Right lobe of liver (tissue), 6 donors: ENCODE results near the gene S100A10. TPM values are rescaled to one million over a fixed set of nuclear protein-coding genes. Genes with fewer than 3 reads are reported as not detected.

ENCODE experiments used
- ATAC-seq, 4 donors: fragments of 200-7000 bp; cut with Tn5 transposase; one replicate each; pipeline ENCODE4 v1.9.1; 2020; ENCODE audit warnings: mild to moderate bottlenecking in 4 of 4, moderate library complexity in 4 of 4
- DNase-seq, 3 donors: peaks; one replicate each; pipeline ENCODE4 v3.0.0-alpha.2; 2020
- H3K27ac ChIP-seq, 3 donors: fragments of 200-600 bp; one replicate each; pipeline ENCODE4 v1.8.0; 2022
- H3K27me3 ChIP-seq, 2 donors: fragments of 200-600 bp; one replicate each; pipeline ENCODE4 v1.8.0; 2022
- H3K36me3 ChIP-seq, 4 donors: fragments of 200-600 bp; sonication (generic) in 1 of 4; one replicate each; pipeline versions ENCODE4 v1.5.1 to v1.8.0; 2017 to 2022; ENCODE audit warnings: control low read depth in 1 of 4
- H3K4me1 ChIP-seq, 4 donors: fragments of 200-600 bp; sonication (generic) in 1 of 4; one replicate each; pipeline versions ENCODE4 v1.5.1 to v1.8.0; 2017 to 2022; ENCODE audit warnings: control low read depth in 1 of 4
- H3K4me3 ChIP-seq, 3 donors: fragments of 200-600 bp; one replicate each; pipeline ENCODE4 v1.8.0; 2022
- H3K9me3 ChIP-seq, 4 donors: fragments of 200-600 bp; sonication (generic) in 1 of 4; one replicate each; pipeline versions ENCODE4 v1.5.1 to v1.8.0; 2017 to 2022; ENCODE audit warnings: control low read depth in 1 of 4
- CTCF ChIP-seq, 4 donors: fragments of 200-600 bp in 3 of 4; fragments of 450-650 bp in 1 of 4; IDR thresholded peaks; one replicate each; pipeline versions ENCODE4 v1.5.1 to v1.8.0; 2016 to 2022; ENCODE audit warnings: antibody characterized with exemption in 4 of 4, mild to moderate bottlenecking in 2 of 4
- POLR2A ChIP-seq: fragments of 450-650 bp; IDR thresholded peaks from one replicate; pipeline ENCODE4 v1.6.1; 2017; ENCODE audit warnings: antibody characterized with exemption, mild to moderate bottlenecking
- WGBS: methylation state at CpG from one replicate; pipeline ENCODE4 v1.1.6; 2018; ENCODE audit warnings: low coverage, low lambda C conversion rate; ENCODE audit not compliant: insufficient coverage; ENCODE audit errors: missing lambda C conversion rate; 5-methylcytosine and 5-hydroxymethylcytosine counted together
- intact Hi-C, 2 donors: fragments of 100-400 bp; cut with DNase I; formaldehyde crosslinking; loops; one replicate each; pipeline versions ENCODE4 v1.11.2 to v1.14.1; 2022
- total RNA-seq, 6 experiments: library from RNA; depleted of rRNA in 2 of 6; stranded (reverse); fragments of >200 nt in 2 of 6; fragmentation: NEBNext Ultra II Directional in 3 of 6; extraction: Animal tissue kit (Norgen Biotek cat#: 25700) in 3 of 6; gene quantifications; one replicate each; pipeline versions ENCODE4 v1.1.0 to v1.2.4, GENCODE V29; 2016 to 2023
- donor health status: DM: no; HTN: yes; CAD: no.
- donor health status: DM: no; HTN: no; CAD: no.
- donor health status: DM: no; HTN: no; CAD: no.
- donor health status: DM: no; HTN: yes; CAD: no.
- donor health status: DM: no; HTN: yes; CAD: no.

The S100A10 gene
- total RNA-seq, 6 experiments from 2014 or later: 48.5 to 192 (median 61.7) TPM

- 95% methylated on average over 2 of the region's 3 CpGs for WGBS
- Histone ChIP-seq H3K4me3 (no peak overlapping the region), H3K27me3 (no peaks in the 10 kb centered on the region), H3K4me1 (peaks cover 0 to 25% (median 8%) of the 10 kb centered on the region in 4 donors), H3K9me3 (no peaks in the 10 kb centered on the region), H3K27ac (no peak overlapping the region), H3K36me3 (no peaks in the 10 kb centered on the region)
- intact Hi-C loops: no loop called here
- DNase-seq (no peak), ATAC-seq (peak in 1 of 4 donors; percentile 49)
- no peak for TF ChIP-seq POLR2A
- TF ChIP-seq CTCF (IDR thresholded peaks at IDR 0.05): no peak
These were observed 16.8 kb downstream of the S100A10 start for GRCh38 chr1:151976858-151977257.

- DNase-seq (no peak), ATAC-seq (no peak)
- peaks cover 0 to 25% (median 8%) of the 10 kb centered on the region in 4 donors for H3K4me1 ChIP-seq
- no peaks in the 10 kb centered on the region for H3K27me3 ChIP-seq
- no peak overlapping the region for H3K27ac ChIP-seq
- no peaks in the 10 kb centered on the region for H3K36me3 ChIP-seq
- TF ChIP-seq POLR2A: no peak
- TF ChIP-seq CTCF (IDR thresholded peaks at IDR 0.05): no peak
- H3K9me3 ChIP-seq: no peaks in the 10 kb centered on the region
- intact Hi-C loops: no loop called here
- no peak overlapping the region for H3K4me3 ChIP-seq
These were observed 17.7 kb downstream of the S100A10 start for GRCh38 chr1:151976015-151976343.

DNA sequence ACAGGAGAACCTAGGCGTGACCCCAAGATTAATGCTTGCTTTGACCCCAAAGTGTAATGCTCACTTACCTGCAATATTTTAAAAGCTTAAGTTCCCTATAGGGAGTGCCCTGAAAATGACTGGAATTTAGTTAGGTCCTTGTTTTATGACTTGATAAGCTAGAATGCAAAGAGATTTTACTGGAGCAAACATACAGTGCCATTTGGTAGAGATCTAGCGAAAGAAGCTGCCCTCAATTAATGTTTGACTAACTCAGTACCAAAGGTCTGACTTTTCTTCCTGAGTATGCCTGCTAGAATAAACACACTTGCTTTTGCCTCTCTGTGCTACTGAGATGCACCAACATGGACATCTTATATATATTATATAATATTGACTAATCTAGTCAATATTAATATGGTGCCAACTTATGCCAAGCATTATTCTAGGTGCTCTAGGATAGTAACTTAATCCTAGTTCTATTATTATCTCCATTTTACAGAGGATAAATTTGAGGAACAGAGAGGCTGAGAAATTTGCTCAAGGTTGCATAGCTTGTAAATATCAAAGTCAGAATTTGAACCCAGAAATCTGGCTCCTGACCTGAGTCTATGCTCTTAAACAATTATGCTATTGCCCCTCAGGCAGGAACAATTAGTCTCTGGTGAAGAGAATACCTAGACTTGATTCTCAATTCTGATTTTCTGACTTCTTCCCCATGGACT is 18.2 kb downstream of the S100A10 start:
- H3K27ac ChIP-seq: peak overlapping the region in 1 of 3 donors; percentile 9
- no peak overlapping the region for H3K4me3 ChIP-seq
- no peak for TF ChIP-seq POLR2A
- no peak for TF ChIP-seq CTCF (IDR thresholded peaks at IDR 0.05)
- intact Hi-C loops: no loop called here
- H3K27me3 ChIP-seq: no peaks in the 10 kb centered on the region
- DNase-seq (no peak), ATAC-seq (peak; percentile 94 to 96 (median 94))
- peaks cover 0 to 25% (median 8%) of the 10 kb centered on the region in 4 donors for H3K4me1 ChIP-seq
- WGBS: 34% methylated on average over 2 of the region's 2 CpGs
- H3K9me3 ChIP-seq: no peaks in the 10 kb centered on the region
- no peaks in the 10 kb centered on the region for H3K36me3 ChIP-seq

DNA sequence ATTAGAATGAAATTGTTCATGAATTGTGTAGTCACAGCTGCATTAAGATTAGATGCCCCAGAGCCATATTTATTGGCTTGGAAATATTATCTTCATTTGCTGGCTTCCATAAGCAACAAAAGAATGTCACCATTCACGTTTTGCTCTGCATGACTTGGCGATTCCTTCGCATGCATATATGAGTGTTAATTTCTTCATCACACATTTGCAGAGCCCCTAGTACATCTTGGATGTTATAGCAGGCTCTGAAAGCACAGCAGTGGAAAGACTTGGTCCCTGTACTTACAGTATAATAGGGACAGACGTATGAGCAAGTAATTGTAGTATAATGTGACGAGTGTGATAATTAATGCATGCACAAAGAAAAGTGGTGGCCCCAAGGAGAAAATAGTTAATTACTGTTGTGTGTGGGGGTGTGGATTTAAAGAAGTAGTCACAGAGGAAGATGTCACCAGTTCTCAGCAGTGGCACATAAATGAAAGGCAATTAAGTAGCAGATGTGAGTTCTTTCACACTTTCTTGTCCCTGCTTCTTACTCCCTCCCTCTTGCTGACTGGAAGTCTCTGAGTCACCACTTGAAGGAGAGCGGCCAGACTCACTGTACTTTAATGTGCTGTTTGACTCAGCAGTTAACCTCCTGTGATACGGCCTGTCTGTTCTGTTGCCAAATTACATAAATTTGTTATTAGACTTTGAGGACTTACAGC is 21.0 kb downstream of the S100A10 start:
- WGBS: 45% methylated on average over 7 of the region's 7 CpGs
- ATAC-seq: peak in 1 of 4 donors; percentile 37
- H3K4me1 ChIP-seq: peaks cover 0 to 25% (median 8%) of the 10 kb centered on the region in 4 donors

More for the DNA sequence above, 21.0 kb downstream of the S100A10 start:
- no peaks in the 10 kb centered on the region for H3K27me3 ChIP-seq
- TF ChIP-seq CTCF (IDR thresholded peaks at IDR 0.05) (no peak), POLR2A (no peak)
- no peak for DNase-seq
- H3K4me3 ChIP-seq: no peak overlapping the region
- H3K9me3 ChIP-seq: no peaks in the 10 kb centered on the region
- H3K36me3 ChIP-seq: no peaks in the 10 kb centered on the region
- intact Hi-C loops: no loop called here
- no peak overlapping the region for H3K27ac ChIP-seq
